LNCaP clone FGC (cell line): ENCODE measurements around the gene KRTAP4-8.
"Not testable (repeated sequence)": the region's sequence is repeated elsewhere in the genome, so short reads cannot be mapped to it uniquely, and the experiment has no call there.

Experiments used
- DNase-seq: peaks from one replicate; pipeline ENCODE4 v3.0.0-alpha.2; 2011; ENCODE audit warnings: low read depth
- H3K4me3 ChIP-seq: 2 replicates; pipeline ENCODE4 v1.5.1; 2011; ENCODE audit warnings: mild to moderate bottlenecking, low read depth, low read length, control low read depth
- CTCF ChIP-seq: IDR thresholded peaks from 2 replicates; pipeline ENCODE4 v1.5.1; 2012; ENCODE audit warnings: mild to moderate bottlenecking; ENCODE audit not compliant: control insufficient read depth, insufficient read depth; ENCODE audit errors: extremely low read depth

The KRTAP4-8 gene

DNA sequence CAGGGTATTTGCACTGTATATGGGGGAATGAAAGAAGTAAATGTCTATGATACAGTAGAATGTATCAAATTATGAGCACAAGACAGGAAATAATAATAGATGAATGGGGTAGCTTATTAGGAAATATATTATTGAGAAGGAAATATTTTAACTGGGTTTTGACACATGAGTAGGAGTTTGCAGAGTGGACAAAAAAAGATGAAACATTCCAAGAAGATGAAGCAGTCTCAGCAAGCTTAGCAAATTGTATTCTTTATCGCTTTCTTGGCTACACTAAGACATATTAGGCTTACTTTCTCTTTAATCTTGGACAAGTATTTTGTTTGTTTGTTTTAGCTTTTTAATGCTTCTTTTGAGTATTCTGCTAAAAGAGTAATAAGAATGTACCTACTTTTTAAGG lies 6.0 kb upstream of the KRTAP4-8 start:
- TF ChIP-seq CTCF: no peak
- H3K4me3 ChIP-seq: no peak overlapping the region
- no peak for DNase-seq

- no peak for DNase-seq
- no peak for TF ChIP-seq CTCF
- H3K4me3 ChIP-seq: no peak within 1 kb of the TSS
Measured at GRCh38 chr17:41101586-41102259, 3.8 kb upstream of the KRTAP4-8 start, which contains the start of gene KRTAP4-16. Gene KRTAP4-16, minus strand, starts transcription at chr17:41102209. Its CDS starts 0 bp downstream, at chr17:41102209.

- not testable (repeated sequence) for H3K4me3 ChIP-seq, DNase-seq
Measured at GRCh38 chr17:41099682-41100480, 1.9 kb upstream of the KRTAP4-8 start.

DNA sequence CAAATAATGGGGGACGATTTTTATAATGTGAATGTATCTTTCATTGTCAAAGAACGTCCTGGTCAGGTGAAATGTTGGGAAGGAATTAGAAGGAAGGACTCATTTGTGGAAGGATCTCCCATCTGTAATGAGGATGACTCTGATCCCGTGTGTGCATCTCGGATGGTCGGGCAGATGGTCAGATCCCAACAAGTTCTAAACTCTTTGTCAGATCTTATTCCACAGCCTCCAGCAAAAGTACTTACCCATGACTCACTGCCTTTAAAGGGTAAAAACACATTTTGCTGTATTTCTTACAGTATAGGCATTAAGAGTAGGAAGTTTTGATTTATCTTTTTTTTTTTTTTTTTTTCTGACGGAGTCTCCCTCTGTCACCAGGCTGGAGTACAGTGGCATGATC lies 539 bp upstream of the KRTAP4-8 start:
- DNase-seq: no peak
- H3K4me3 ChIP-seq: no peak overlapping the region
- TF ChIP-seq CTCF: no peak

DNA sequence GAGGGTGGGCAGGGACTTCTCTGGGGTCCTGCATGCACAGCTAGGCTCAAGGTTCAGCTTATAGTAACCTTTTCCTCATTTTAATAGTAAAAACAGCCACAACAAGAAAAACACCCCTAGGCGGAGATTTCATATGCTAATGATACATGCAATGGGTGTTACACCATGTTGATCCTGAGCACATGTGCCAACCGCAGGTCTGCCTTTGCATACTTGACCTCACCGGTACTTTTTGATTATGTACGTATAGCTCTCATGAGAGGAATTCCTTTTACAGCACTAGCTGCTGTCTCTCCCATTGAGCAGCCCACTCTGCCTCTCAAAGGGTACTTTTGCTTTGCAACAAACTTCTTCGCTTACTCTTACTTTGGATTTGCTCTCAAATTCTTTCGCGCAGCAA lies 1.9 kb downstream of the KRTAP4-8 start:
- no peak overlapping the region for H3K4me3 ChIP-seq
- no peak for TF ChIP-seq CTCF
- DNase-seq: no peak

- not testable (repeated sequence) for H3K4me3 ChIP-seq
Measured at GRCh38 chr17:41088760-41089352, 9.1 kb downstream of the KRTAP4-8 start.

GRCh38 chr17:41084100-41084856 lies 13.7 kb downstream of the KRTAP4-8 start, which contains the start of gene KRTAP4-7:
Gene KRTAP4-7, plus strand, starts transcription at chr17:41084150. Its CDS starts 57 bp downstream, at chr17:41084207.
- DNase-seq, H3K4me3 ChIP-seq: not testable (repeated sequence)

More at GRCh38 chr17:41088760-41089352, 9.1 kb downstream of the KRTAP4-8 start:
- DNase-seq: not testable (repeated sequence)

- H3K4me3 ChIP-seq, DNase-seq: not testable (repeated sequence)
Measured at GRCh38 chr17:41083427-41083826, 14.5 kb downstream of the KRTAP4-8 start.
